Neural crest cell (in vitro differentiated cells): ENCODE results near the gene PRRG4. TPM values are rescaled to one million over a fixed set of nuclear protein-coding genes. Genes with fewer than 3 reads are reported as not detected.

Experiments
- DNase-seq: peaks from one replicate; pipeline ENCODE4 v3.0.0; 2021; ENCODE audit warnings: low read depth, mixed read lengths, low spot score
- H3K27ac Mint-ChIP-seq: one replicate; pipeline ENCODE4 v1.8.0; 2021; ENCODE audit warnings: mild to moderate bottlenecking, mixed read lengths; ENCODE audit not compliant: unreplicated experiment
- H3K27me3 Mint-ChIP-seq: 2 replicates; pipeline ENCODE4 v1.8.0; 2021; ENCODE audit warnings: low read depth, mild to moderate bottlenecking, mixed read lengths
- H3K36me3 Mint-ChIP-seq: 2 replicates; pipeline ENCODE4 v1.8.0; 2021; ENCODE audit warnings: low read depth, mild to moderate bottlenecking, mixed read lengths
- H3K4me1 Mint-ChIP-seq: 2 replicates; pipeline ENCODE4 v1.8.0; 2021; ENCODE audit warnings: mixed read lengths
- H3K4me3 Mint-ChIP-seq: one replicate; pipeline ENCODE4 v1.8.0; 2021; ENCODE audit warnings: mild to moderate bottlenecking, mixed read lengths
- H3K9me3 Mint-ChIP-seq: 2 replicates; pipeline ENCODE4 v1.8.0; 2021; ENCODE audit warnings: mixed read lengths
- CTCF ChIP-seq: fragments of 200-600 bp; sonication (generic); conservative IDR thresholded peaks from 2 replicates; pipeline ENCODE4 v1.5.0; 2021; ENCODE audit warnings: antibody characterized with exemption, mild to moderate bottlenecking
- total RNA-seq: library from RNA; stranded (reverse); gene quantifications from 2 replicates; pipeline ENCODE4 v1.2.1, GENCODE V29; 2021

PRRG4 gene
- total RNA-seq, 1 donor from 2014 or later: not detected

GRCh38 chr11:32902089-32902665 lies 72.5 kb downstream of the PRRG4 start:
- no peak overlapping the region for H3K27ac Mint-ChIP-seq
- peaks cover 4% of the 10 kb centered on the region for H3K36me3 Mint-ChIP-seq
- H3K9me3 Mint-ChIP-seq: no peaks in the 10 kb centered on the region
- no peak for DNase-seq
- no peak for TF ChIP-seq CTCF
- no peaks in the 10 kb centered on the region for H3K27me3 Mint-ChIP-seq
- H3K4me1 Mint-ChIP-seq: peaks cover 18% of the 10 kb centered on the region
- no peak overlapping the region for H3K4me3 Mint-ChIP-seq

GRCh38 chr11:32905028-32905667 lies 75.4 kb downstream of the PRRG4 start:
- H3K9me3 Mint-ChIP-seq: no peaks in the 10 kb centered on the region
- H3K27me3 Mint-ChIP-seq: no peaks in the 10 kb centered on the region
- H3K36me3 Mint-ChIP-seq: peaks cover 6% of the 10 kb centered on the region
- H3K27ac Mint-ChIP-seq: no peak overlapping the region
- H3K4me1 Mint-ChIP-seq: peaks cover 4% of the 10 kb centered on the region
- DNase-seq: no peak
- H3K4me3 Mint-ChIP-seq: no peak overlapping the region
- no peak for TF ChIP-seq CTCF

Other genes with a start within 250 kb of the PRRG4 start
- gene EIF3M, start 246.1 kb upstream of the PRRG4 start, total RNA-seq: 282 and 298 TPM in 2 replicates
- gene CCDC73, start 35.3 kb upstream of the PRRG4 start, total RNA-seq: not detected in 2 replicates
- gene QSER1, start 62.9 kb downstream of the PRRG4 start, total RNA-seq: 59.4 and 65.7 TPM in 2 replicates
- gene DEPDC7, start 186.0 kb downstream of the PRRG4 start, total RNA-seq: 3.9 and 4.2 TPM in 2 replicates
- gene TCP11L1, start 209.6 kb downstream of the PRRG4 start, total RNA-seq: 24.0 and 25.0 TPM in 2 replicates